ENCODE measurements around the gene FARSB. TPM values are rescaled to one million over a fixed set of nuclear protein-coding genes. Genes with fewer than 3 reads are reported as not detected.

FARSB gene
- total and polyA plus RNA-seq, 2 experiments from 2014 or later, result 12.9 to 15.0 TPM

GRCh38 chr2:222653280-222653679 lies 2.6 kb downstream of the FARSB start:
- no peak overlapping the region for H3K4me3 ChIP-seq
- peaks cover 57% of the 10 kb centered on the region for H3K79me2 ChIP-seq
- no peaks in the 10 kb centered on the region for H3K27me3 ChIP-seq
- H2AFZ ChIP-seq, result no peak overlapping the region
- no peaks in the 10 kb centered on the region for H4K20me1 ChIP-seq (ENCODE audit: insufficient read depth, poor library complexity, severe bottlenecking)
- TF ChIP-seq EZH2 (IDR thresholded peaks at IDR 0.05; ENCODE audit: borderline replicate concordance) (no peak), EZH2phosphoT487 (IDR thresholded peaks at IDR 0.05; ENCODE audit: low read depth, severe bottlenecking, unreplicated experiment) (no peak), CTCF (IDR thresholded peaks at IDR 0.05; ENCODE audit: poor library complexity) (no peak)
- H3K9me2 ChIP-seq (replicated peaks; ENCODE audit: insufficient read depth), result no peaks in the 10 kb centered on the region
- no peak overlapping the region for H3K27ac ChIP-seq
- no peaks in the 10 kb centered on the region for H3K4me1 ChIP-seq (ENCODE audit: insufficient read depth)
- H3K4me2 ChIP-seq, result no peak overlapping the region
- no peaks in the 10 kb centered on the region for H3K9me3 ChIP-seq (ENCODE audit: low read depth)
- no peaks in the 10 kb centered on the region for H3K36me3 ChIP-seq (replicated peaks; ENCODE audit: insufficient read depth, low read depth)
- no peak for DNase-seq (ENCODE audit: low spot score)

GRCh38 chr2:222652491-222653255 lies 3.2 kb downstream of the FARSB start:
- 88% methylated on average over 8 of the region's 8 CpGs for WGBS (ENCODE audit: low lambda C conversion rate, missing lambda C conversion rate)
- Histone ChIP-seq H3K27ac (no peak overlapping the region), H3K9me3 (ENCODE audit: low read depth) (no peaks in the 10 kb centered on the region), H3K9me2 (replicated peaks; ENCODE audit: insufficient read depth) (no peaks in the 10 kb centered on the region), H3K27me3 (no peaks in the 10 kb centered on the region), H4K20me1 (ENCODE audit: insufficient read depth, poor library complexity, severe bottlenecking) (no peaks in the 10 kb centered on the region), H3K36me3 (replicated peaks; ENCODE audit: insufficient read depth, low read depth) (no peaks in the 10 kb centered on the region), H3K79me2 (peaks cover 57% of the 10 kb centered on the region), H3K4me2 (no peak overlapping the region), H2AFZ (no peak overlapping the region), H3K4me1 (ENCODE audit: insufficient read depth) (no peaks in the 10 kb centered on the region), H3K4me3 (no peak overlapping the region)
- no peak for TF ChIP-seq EZH2 (IDR thresholded peaks at IDR 0.05; ENCODE audit: borderline replicate concordance)
- no peak for TF ChIP-seq EZH2phosphoT487 (IDR thresholded peaks at IDR 0.05; ENCODE audit: low read depth, severe bottlenecking, unreplicated experiment)
- TF ChIP-seq CTCF (IDR thresholded peaks at IDR 0.05; ENCODE audit: poor library complexity), result no peak
- DNase-seq (ENCODE audit: low spot score), result no peak

- no peak for TF ChIP-seq CTCF (IDR thresholded peaks at IDR 0.05; ENCODE audit: poor library complexity)
- no peak for TF ChIP-seq EZH2 (IDR thresholded peaks at IDR 0.05; ENCODE audit: borderline replicate concordance)
- no peak for TF ChIP-seq EZH2phosphoT487 (IDR thresholded peaks at IDR 0.05; ENCODE audit: low read depth, severe bottlenecking, unreplicated experiment)
Measured at GRCh38 chr2:222651718-222652418, 4.0 kb downstream of the FARSB start.

More at GRCh38 chr2:222651718-222652418, 4.0 kb downstream of the FARSB start:
- no peaks in the 10 kb centered on the region for H3K9me2 ChIP-seq (replicated peaks; ENCODE audit: insufficient read depth)
- no peak overlapping the region for H3K4me2 ChIP-seq
- H3K27ac ChIP-seq, result no peak overlapping the region
- DNase-seq (ENCODE audit: low spot score), result no peak
- H3K36me3 ChIP-seq (replicated peaks; ENCODE audit: insufficient read depth, low read depth), result no peaks in the 10 kb centered on the region
- peaks cover 55% of the 10 kb centered on the region for H3K79me2 ChIP-seq
- H2AFZ ChIP-seq, result no peak overlapping the region
- H3K27me3 ChIP-seq, result no peaks in the 10 kb centered on the region
- H3K4me3 ChIP-seq, result no peak overlapping the region
- H3K4me1 ChIP-seq (ENCODE audit: insufficient read depth), result no peaks in the 10 kb centered on the region
- 85% methylated on average over 4 of the region's 4 CpGs for WGBS (ENCODE audit: low lambda C conversion rate, missing lambda C conversion rate)
- H4K20me1 ChIP-seq (ENCODE audit: insufficient read depth, poor library complexity, severe bottlenecking), result no peaks in the 10 kb centered on the region
- no peaks in the 10 kb centered on the region for H3K9me3 ChIP-seq (ENCODE audit: low read depth)
